Suprapubic skin (tissue), 4 donors: ENCODE data around the gene PCED1B.
"Not testable (repeated sequence)": the region's sequence is repeated elsewhere in the genome, so short reads cannot be mapped to it uniquely, and the experiment has no call there.

ENCODE experiments used
- CTCF ChIP-seq, 2 donors: fragments of 200-600 bp in 1 of 2; fragments of 450-650 bp in 1 of 2; sonication (generic) in 1 of 2; IDR thresholded peaks; one replicate each; pipeline ENCODE4 v1.5.1; 2016 to 2019; ENCODE audit warnings: antibody characterized with exemption in 2 of 2, mild to moderate bottlenecking in 1 of 2, moderate library complexity in 1 of 2
- EP300 ChIP-seq: sonication (generic); formaldehyde crosslinking; IDR thresholded peaks from one replicate; pipeline ENCODE4 v1.6.1; 2017; ENCODE audit warnings: antibody characterized with exemption
- POLR2A ChIP-seq, 2 donors: fragments of 450-650 bp; IDR thresholded peaks; one replicate each; pipeline ENCODE4 v1.6.1; 2017; ENCODE audit warnings: antibody characterized with exemption in 2 of 2, mild to moderate bottlenecking in 2 of 2, moderate library complexity in 2 of 2
- POLR2AphosphoS5 ChIP-seq, 3 donors: sonication (generic); formaldehyde crosslinking; IDR thresholded peaks; one replicate each; pipeline ENCODE4 v1.6.1; 2017; ENCODE audit warnings: antibody characterized with exemption in 3 of 3

GRCh38 chr12:47217595-47217869 is 138.1 kb downstream of the PCED1B start:
- TF ChIP-seq POLR2A (IDR thresholded peaks at IDR 0.05); CTCF (IDR thresholded peaks at IDR 0.05); EP300; POLR2AphosphoS5 (IDR thresholded peaks at IDR 0.05): not testable (repeated sequence)
